GM12873 (cell line): ENCODE data around the gene KLK11.

Experiments
- TF ChIP-seq, protein P1 (sequence below): IDR thresholded peaks from 2 replicates; pipeline ENCODE4 v1.5.1; 2012; ENCODE audit warnings: low read depth, mild to moderate bottlenecking, moderate library complexity, low read length, control low read depth; ENCODE audit not compliant: insufficient read depth; ENCODE audit errors: missing control alignments

Gene KLK11

DNA sequence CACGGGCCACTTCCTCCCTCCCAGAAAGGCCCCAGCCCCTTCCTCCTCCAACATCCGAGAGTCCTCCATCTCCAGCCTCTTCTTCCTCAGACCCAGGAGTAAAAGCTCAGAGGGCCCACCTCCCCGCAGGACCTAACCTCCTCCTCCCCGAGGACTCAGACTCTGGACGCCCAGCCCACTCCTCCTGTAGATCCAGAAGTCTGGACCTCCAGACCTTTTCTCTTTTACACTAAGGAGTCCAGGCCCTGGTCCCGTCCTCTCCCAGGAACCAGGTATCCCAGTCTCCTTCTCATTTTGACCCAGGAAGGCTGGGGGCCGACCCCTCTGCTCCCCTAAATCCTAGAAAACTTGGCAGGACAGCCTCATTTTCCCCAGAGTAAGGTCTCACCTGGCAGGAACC, 23.1 kb downstream of the KLK11 start:
- TF ChIP-seq, protein P1, sequence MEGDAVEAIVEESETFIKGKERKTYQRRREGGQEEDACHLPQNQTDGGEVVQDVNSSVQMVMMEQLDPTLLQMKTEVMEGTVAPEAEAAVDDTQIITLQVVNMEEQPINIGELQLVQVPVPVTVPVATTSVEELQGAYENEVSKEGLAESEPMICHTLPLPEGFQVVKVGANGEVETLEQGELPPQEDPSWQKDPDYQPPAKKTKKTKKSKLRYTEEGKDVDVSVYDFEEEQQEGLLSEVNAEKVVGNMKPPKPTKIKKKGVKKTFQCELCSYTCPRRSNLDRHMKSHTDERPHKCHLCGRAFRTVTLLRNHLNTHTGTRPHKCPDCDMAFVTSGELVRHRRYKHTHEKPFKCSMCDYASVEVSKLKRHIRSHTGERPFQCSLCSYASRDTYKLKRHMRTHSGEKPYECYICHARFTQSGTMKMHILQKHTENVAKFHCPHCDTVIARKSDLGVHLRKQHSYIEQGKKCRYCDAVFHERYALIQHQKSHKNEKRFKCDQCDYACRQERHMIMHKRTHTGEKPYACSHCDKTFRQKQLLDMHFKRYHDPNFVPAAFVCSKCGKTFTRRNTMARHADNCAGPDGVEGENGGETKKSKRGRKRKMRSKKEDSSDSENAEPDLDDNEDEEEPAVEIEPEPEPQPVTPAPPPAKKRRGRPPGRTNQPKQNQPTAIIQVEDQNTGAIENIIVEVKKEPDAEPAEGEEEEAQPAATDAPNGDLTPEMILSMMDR = no peak

DNA sequence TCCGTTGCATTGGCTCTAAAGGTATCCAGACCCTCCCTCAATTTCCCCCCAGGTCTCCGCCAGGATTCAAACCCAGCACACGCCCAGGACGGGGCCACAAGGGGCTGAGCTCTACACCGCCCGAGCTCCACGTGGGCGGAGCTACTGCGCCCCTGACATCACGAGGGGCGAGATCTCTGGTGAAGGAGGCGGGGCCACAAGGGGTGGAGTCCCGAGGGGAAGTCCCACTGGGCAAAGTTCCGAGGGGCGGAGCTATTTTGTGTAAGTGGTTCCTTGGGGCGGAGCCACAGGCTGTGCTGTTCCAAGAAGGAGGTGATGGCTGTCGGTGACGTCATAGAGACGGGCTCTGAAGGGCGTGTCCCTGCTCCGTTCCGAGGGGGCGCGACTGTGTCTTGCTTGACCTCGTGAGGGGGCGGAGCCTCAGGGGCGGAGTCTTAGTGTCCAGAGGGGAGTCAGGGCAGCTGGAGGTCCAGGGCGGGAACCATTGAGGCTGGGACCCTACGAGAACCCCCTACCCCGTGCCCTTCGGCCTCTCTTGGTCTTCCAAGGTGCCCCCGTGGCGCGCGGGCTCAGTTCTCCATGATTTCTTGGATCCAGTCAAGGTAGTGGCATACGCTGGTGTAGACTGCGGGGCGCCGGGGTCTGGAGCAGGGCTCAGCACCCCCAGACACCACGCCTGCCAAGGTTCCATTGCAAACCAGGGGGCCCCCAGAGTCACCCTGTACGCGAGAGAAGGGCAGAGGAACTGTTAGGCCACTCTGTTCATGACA, 23.7 kb downstream of the KLK11 start:
- TF ChIP-seq, protein P1 = no peak

DNA sequence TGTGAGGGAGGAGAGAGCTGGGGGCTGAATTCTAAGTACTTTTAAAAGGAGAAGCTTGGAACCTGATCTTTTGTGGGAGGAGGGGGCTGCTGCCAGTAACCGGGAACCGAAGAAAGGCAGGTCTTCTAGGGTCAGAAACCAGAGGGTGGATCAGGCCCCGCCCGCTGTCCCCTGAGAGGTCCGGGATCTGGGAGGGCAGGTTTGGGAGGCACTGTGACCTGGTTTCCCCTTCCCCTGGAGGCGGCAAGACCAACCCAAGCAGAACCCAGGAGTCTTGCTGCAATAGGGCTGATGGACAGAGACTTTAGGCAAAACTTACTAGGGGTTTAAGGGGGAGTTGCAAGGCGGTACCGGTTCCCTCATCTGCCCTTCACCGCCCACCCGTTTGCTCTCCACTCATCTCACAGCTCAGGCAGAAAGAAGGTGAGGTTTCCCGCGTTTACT, 24.3 kb downstream of the KLK11 start:
- TF ChIP-seq, protein P1 = no peak

DNA sequence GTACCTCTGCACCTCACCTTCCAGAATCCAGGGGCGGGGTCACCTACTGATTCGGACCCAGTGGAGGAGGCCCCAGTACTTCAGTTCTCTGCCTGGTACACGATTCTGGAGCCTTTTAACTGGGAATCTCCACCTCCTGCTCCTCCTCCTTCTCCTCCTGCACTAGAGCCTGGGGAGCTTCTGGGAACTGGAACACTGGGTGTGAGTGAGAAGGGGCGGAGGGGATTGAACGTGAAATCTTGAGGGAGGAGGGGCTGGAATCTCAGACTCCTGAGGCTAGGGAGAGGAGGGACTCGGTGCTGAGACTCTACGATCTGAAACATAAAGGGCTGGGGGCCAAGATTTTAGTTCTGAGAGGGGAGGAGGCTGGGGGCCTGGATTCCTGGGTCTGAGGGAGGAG, 24.9 kb downstream of the KLK11 start, which contains the start of gene KLK8:
KLK8 (minus strand) TSS at position 90 of the 400 bp plus-strand sequence. CDS start 437 bp downstream, outside the sequence.
- TF ChIP-seq, protein P1 = no peak

DNA sequence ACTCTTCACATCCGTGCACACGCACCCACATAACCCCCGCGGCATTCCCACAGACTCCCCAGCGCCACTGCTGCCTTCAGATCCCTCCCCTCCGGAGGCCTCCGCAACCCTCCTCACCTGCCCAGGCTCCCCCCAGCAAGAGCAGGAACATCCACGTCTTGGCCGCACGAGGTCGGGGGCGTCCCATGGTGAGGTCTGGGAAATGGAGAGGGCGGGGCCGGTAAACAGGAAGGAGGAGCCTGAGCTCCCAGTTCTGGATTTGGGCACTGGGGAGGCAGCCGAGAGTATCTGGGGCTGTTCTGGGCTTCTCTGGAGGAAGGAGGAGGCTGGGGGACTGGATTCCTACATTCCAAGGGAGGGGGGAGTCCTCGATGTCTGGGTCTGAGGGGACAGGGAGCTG, 25.4 kb downstream of the KLK11 start:
- TF ChIP-seq, protein P1 = no peak

DNA sequence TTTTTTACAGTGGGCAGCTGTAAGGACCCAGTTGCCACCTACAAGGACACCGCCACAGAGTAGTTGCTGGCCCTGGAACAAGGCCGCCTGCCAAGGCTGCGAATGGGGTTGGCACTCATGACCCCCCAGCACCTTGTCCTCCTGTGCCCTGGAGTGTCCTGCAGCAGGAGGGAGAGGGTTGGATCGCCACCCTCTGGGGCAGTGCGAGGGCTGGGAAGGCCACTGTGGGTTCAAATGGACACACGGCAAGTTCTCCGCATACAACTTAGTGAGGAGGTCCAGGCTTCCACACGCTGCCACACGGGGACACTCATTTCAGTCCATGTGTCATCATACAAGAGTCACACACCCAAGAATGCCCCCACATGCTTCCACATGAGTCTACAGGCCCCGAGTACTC, 26.0 kb downstream of the KLK11 start:
- TF ChIP-seq, protein P1 = no peak

DNA sequence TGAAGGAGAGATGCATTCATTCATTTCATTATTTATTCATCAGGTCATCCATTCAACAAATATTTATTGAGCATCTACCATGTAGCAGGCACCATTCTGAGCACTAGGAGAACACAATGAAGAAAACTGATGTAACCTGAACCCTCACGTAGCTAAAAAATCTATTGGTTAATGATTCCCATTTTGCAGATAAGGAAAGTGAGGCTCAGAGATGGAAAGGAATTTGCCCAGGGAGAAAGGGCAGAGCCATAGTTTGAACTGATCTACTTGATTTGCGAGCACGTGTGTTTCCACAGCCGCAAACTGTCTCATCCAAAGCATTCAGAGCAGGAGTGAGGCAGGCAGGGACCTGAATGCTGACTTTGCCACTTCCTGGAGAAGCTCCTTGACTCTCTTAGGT, 27.7 kb downstream of the KLK11 start:
- TF ChIP-seq, protein P1 = no peak
